ENCODE measurements around the gene SUMO3. TPM values are rescaled to one million over a fixed set of nuclear protein-coding genes. Genes with fewer than 3 reads are reported as not detected.
"Not testable (repeated sequence)": the region's sequence is repeated elsewhere in the genome, so short reads cannot be mapped to it uniquely, and the experiment has no call there.

The SUMO3 gene
- total RNA-seq, 4 donors from 2014 or later = 62.6 to 88.4 (median 67.4) TPM

DNA sequence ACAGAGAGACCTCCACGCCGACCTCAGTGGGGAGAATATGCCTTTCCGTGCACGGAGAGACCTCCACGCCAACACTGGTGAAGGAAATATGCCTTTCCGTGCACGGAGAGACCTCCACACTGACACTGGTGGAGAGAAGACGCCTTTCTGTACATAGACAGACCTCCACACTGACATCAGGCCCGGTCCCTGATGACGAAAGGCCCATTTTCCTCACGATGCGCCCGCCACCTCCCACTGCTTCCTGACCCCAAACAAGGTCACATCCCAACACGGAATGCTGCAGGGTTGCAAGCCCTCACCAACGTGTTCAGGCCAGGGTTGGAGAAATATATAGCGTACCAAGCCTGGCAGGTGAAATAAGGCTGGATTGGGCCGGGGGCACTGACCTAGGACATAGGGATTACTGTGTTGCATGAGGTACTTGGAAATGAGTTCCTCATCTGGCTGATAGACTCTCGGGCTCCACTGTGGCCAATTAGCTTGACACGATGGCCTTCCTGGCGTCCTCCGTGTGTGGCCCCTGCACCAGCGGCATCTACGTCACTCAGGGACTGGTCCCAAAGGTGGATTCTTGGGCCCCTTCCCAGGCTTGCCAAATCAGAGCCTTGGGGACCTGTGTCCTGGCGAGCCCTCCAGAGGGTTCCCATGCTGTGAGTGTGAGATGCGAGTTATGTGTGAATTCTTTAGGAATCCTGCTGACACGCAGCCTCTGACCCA is 16.5 kb upstream of the SUMO3 start:
- Histone ChIP-seq H3K27ac (no peak overlapping the region), H3K36me3 (no peaks in the 10 kb centered on the region), H3K4me3 (no peak overlapping the region), H3K27me3 (no peaks in the 10 kb centered on the region), H3K9me3 (no peaks in the 10 kb centered on the region), H3K4me1 (no peaks in the 10 kb centered on the region)
- intact Hi-C loops (cut with DNase I; ENCODE audit: low total_unique reads) = no loop called here
- no peak for TF ChIP-seq POLR2A (IDR thresholded peaks at IDR 0.05)
- TF ChIP-seq, protein P1, sequence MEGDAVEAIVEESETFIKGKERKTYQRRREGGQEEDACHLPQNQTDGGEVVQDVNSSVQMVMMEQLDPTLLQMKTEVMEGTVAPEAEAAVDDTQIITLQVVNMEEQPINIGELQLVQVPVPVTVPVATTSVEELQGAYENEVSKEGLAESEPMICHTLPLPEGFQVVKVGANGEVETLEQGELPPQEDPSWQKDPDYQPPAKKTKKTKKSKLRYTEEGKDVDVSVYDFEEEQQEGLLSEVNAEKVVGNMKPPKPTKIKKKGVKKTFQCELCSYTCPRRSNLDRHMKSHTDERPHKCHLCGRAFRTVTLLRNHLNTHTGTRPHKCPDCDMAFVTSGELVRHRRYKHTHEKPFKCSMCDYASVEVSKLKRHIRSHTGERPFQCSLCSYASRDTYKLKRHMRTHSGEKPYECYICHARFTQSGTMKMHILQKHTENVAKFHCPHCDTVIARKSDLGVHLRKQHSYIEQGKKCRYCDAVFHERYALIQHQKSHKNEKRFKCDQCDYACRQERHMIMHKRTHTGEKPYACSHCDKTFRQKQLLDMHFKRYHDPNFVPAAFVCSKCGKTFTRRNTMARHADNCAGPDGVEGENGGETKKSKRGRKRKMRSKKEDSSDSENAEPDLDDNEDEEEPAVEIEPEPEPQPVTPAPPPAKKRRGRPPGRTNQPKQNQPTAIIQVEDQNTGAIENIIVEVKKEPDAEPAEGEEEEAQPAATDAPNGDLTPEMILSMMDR (IDR thresholded peaks at IDR 0.05) = no peak
- no peak for DNase-seq

DNA sequence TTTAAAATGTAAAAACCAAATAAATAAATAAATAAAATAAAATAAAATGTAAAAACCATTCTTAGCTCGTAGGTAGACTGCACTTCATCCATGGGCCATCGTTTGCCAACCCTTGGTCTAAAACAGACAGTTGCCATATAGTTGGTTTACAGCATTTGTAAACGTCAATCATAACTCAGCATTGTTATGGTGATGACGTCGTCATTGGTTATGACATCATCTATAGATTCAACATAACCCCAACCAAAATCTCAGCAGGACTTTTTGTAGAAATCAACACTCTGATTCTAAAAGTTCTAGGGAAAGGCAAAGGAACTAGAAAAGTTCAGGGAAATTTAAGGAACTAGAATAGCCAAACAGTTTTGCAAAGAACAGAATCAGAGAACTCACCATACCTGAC is 15.8 kb upstream of the SUMO3 start:
- H3K4me3 ChIP-seq = no peak overlapping the region
- H3K27me3 ChIP-seq = no peaks in the 10 kb centered on the region
- no peaks in the 10 kb centered on the region for H3K9me3 ChIP-seq
- H3K27ac ChIP-seq = no peak overlapping the region
- no peak for DNase-seq
- intact Hi-C loops (cut with DNase I; ENCODE audit: low total_unique reads) = no loop called here
- H3K36me3 ChIP-seq = no peaks in the 10 kb centered on the region
- TF ChIP-seq POLR2A (IDR thresholded peaks at IDR 0.05) = no peak
- TF ChIP-seq, protein P1 (IDR thresholded peaks at IDR 0.05) = no peak
- H3K4me1 ChIP-seq = no peaks in the 10 kb centered on the region

DNA sequence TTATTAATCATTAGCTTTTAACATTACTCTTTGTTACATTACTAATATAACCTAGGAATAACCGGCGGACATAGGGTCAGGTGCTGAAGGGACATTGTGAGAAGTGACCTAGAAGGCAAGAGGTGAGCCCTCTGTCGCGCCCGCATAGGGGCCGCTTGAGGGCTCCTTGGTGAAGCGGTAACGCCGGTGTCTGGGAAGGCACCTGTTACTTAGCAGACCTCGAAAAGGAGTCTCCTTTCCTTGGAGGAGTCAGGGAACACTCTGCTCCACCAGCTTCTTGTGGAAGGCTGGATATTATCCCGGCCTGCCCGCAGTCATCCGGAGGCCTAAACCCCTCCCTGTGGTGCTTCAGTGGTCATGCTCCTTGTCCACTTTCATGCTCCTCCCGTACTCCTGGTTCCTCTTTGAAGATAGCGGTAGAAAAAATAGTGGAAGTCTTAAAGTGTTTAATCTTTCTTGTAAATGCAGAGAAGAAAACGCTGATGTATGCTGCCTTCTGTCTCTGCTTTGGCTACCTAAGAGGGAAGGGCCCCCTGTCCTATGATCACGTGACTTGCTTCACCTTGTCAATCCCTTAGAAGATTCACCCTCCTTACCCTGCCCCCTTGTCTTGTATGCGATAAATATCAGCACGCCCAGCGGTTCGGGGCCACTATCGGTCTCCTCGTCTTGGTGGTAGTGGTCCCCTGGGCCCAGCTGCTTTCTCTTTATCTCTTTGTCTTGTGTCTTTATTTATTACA is 14.8 kb upstream of the SUMO3 start:
- H3K4me1 ChIP-seq; DNase-seq; H3K36me3 ChIP-seq; intact Hi-C loops (cut with DNase I; ENCODE audit: low total_unique reads); H3K27ac ChIP-seq; H3K4me3 ChIP-seq; H3K9me3 ChIP-seq; H3K27me3 ChIP-seq: not testable (repeated sequence)

DNA sequence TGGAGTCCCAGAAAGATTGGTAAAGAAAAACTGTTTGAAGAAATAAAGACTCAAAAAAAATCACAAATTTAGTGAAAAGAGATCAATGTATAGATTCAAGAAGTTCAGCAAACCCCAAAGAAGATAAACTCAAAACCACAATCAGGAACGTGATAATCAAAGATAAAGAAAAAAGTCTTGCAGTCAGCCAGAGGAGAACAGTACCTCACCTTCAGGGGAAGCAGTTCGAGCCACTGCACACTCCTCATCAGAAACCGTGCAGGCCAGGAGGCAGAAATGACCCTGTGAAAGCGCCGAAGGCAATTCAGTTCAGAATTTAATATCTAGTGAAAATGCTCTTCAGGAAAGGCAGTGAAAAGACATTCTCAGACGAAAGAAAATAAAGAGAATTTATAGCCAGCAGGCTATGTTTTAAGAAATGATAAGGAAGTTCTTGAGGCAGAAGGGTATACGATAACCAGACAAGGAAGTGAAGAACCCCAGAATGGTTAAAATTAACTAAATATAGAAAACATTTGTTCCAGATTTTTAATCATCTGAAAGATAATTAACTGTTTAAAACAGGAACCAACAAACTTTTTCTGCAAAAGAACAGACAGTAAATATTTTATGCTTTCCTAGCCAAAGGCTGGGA is 13.5 kb upstream of the SUMO3 start:
- H3K4me1 ChIP-seq = no peaks in the 10 kb centered on the region
- no peak overlapping the region for H3K4me3 ChIP-seq
- H3K9me3 ChIP-seq = no peaks in the 10 kb centered on the region
- H3K36me3 ChIP-seq = no peaks in the 10 kb centered on the region
- H3K27me3 ChIP-seq = no peaks in the 10 kb centered on the region
- no peak for DNase-seq
- intact Hi-C loops (cut with DNase I; ENCODE audit: low total_unique reads) = no loop called here
- TF ChIP-seq POLR2A (IDR thresholded peaks at IDR 0.05) = no peak
- TF ChIP-seq, protein P1 (IDR thresholded peaks at IDR 0.05) = no peak
- H3K27ac ChIP-seq = no peak overlapping the region

DNA sequence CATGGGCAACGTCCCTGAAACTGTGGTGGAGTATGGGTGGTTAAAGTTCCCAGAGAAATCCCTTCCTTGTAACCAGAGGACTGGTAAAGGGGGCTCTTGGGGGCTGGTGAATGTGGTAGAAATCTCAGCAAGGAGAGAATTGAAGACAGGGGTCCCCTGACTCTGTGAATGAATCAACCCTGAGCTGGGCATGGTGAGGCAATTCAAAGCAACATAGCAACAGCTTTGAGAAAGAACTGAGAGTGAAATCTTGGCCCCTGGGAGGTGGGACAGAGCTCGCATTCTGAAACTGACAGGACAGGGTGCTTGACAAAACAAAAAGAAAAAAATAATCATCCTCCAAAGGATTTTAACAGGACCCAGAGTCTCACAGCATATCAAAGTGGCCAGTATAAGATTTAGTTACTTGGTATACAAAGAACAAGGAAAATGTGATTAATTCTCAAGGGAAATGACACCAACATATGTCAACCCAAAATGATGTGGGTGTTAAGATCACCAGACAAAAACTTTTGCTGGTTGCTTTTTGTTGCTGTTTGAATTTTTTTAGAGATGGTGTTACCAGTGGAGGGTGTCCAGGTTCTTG is 11.7 kb upstream of the SUMO3 start:
- Histone ChIP-seq H3K27ac (no peak overlapping the region), H3K27me3 (no peaks in the 10 kb centered on the region), H3K36me3 (no peaks in the 10 kb centered on the region), H3K4me1 (no peaks in the 10 kb centered on the region), H3K4me3 (no peak overlapping the region), H3K9me3 (no peaks in the 10 kb centered on the region)
- DNase-seq = no peak
- TF ChIP-seq, protein P1 (IDR thresholded peaks at IDR 0.05) = no peak
- TF ChIP-seq POLR2A (IDR thresholded peaks at IDR 0.05) = no peak
- intact Hi-C loops (cut with DNase I; ENCODE audit: low total_unique reads) = no loop called here
